GM19238 (cell line): ENCODE data around the gene CEBPG.

ENCODE experiments used
- DNase-seq: peaks from one replicate; pipeline ENCODE4 v3.0.0; 2011; ENCODE audit warnings: low spot score; ENCODE audit not compliant: insufficient read length

CEBPG gene

DNA sequence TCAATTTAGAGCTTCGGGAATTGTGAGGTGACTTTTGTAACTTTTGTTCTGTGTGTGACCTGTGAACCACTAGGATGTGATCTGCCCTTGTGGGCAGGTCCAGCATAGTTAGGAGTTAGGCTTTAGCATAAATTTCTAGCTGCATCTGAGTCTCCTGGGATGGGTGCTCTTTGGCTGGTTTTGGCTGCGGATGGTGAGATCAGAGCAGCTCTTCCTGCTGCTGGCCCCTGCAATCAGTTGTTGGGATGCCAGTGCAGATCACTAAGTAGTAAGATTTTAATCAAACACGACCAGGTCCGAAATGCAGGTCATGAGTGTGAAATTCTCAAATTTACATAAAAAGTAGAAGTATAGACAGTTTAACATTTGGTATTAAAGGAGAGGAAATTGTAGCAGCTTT lies 8.5 kb downstream of the CEBPG start:
- no peak for DNase-seq

- DNase-seq = no peak
Measured at GRCh38 chr19:33382982-33383381, 9.5 kb downstream of the CEBPG start.

GRCh38 chr19:33383720-33384292 lies 10.3 kb downstream of the CEBPG start:
- no peak for DNase-seq

DNA sequence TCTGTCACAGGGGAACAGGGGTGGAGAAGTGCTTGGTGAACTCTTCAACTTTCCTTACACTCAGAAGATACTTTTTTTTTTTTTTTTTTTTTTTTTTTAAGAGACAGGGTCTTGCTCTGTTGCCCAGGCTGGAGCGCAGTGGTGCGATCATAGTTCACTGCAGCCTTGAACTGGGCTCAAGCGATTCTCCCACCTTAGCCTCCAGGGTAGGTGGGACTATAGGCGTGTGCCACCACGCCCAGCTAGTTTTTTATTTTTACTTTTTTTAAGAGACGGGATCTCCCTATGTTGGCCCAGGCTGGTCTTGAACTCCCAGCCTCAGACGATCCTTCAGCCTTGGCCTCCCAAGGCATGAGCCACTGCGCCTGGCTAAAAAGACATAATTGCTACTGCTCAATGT lies 11.5 kb downstream of the CEBPG start:
- DNase-seq = no peak

GRCh38 chr19:33385956-33386355 lies 12.4 kb downstream of the CEBPG start:
- DNase-seq = no peak

GRCh38 chr19:33386361-33386858 lies 12.9 kb downstream of the CEBPG start:
- DNase-seq = no peak

- no peak for DNase-seq
Measured at GRCh38 chr19:33387351-33388230, 14.1 kb downstream of the CEBPG start.

DNA sequence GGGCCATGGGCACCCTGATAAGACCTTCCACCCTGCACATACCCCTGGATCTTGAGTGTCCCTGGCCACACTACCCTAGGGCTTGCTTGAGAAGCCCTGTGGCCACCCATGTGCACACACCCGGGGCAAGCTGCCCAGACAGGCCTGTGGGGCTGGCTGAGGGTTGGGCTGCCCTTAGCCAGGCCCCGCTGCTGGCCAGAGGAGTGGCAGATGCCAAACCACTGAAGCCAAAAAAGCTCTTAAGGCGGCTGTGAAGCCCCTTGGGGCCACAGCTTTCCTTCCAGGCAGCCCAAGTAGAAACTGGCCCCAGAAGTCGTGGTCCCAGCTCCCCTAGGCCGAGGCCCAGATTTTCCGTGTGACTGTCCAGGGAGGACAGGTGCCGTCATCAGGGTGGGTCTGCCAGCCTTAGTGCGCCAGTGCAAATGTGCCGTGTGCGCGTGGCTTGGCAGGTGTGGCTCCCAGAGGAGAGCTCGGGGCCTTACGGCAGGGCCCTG lies 14.8 kb downstream of the CEBPG start:
- DNase-seq = no peak

- DNase-seq = no peak
Measured at GRCh38 chr19:33388725-33389420, 15.4 kb downstream of the CEBPG start.

- DNase-seq = no peak
Measured at GRCh38 chr19:33389421-33390100, 16.1 kb downstream of the CEBPG start.

DNA sequence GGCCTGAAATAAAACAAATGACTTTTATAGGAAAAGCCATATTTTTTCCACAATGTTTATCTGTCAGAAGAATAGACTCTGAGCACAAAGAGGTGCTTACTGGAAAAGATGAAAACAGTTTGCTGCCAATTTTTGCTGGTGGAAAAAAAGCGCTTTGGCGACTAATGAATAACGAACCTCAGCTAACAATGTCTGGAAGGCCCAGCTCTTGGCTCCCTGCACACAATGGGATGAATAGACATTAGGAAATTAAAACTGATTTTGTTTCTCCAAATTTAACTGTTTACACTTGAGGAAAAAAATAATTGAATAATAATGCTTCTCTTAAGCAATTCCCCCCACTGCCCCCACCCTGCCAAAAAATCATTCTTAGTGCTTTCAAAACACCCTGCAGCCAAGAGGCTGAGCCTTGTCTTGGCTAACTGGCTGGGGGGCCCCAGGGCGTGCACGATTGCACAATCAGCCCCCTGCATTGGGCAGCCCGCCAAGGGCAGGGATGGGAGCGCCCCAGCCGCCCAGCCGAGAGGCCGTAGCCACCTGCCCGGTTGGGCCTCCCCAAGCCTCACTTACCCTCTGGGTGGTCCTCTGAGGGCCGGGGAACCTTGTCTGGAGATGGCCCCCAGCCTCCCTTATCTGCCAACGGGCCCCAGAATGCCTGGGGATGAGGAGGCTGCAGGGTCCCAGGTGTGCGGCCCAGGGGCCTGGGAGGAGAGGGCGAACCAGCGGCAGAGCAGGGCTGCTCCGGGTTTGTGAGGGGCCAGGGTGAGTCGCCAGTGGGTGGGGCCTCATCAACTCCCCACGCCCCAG lies 16.8 kb downstream of the CEBPG start:
- DNase-seq = no peak

- DNase-seq = no peak
Measured at GRCh38 chr19:33390908-33391630, 17.6 kb downstream of the CEBPG start.

DNA sequence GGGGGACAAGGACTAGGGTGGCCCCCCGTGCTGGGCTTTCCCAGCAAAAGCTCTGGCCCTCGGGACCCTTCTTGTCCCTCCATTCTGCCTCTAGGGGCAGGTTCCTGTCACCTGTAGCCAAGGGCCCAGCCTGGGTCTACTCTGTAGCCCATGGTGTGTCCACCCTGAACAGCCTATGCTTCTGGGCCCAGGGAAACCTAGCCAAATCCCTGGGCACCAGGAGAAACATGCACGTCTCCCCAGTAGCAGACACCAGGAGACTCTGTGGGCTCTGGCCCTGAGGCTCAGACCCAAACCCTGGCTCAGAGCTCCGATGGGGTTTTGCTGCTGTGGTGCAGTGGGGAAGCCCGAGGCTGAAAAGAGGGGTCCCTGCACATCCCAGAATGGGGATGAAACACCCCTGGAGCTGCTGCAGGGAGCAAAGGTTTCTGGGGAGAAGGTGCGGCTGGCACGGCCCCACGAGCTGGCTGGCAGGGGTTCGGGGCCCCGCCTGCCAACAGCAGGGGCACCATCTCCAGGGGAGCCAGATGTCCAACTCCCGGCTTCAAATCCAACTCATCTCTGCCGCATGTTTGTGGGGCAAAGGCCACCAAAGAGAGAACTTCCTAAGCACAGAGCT lies 18.2 kb downstream of the CEBPG start:
- no peak for DNase-seq

DNA sequence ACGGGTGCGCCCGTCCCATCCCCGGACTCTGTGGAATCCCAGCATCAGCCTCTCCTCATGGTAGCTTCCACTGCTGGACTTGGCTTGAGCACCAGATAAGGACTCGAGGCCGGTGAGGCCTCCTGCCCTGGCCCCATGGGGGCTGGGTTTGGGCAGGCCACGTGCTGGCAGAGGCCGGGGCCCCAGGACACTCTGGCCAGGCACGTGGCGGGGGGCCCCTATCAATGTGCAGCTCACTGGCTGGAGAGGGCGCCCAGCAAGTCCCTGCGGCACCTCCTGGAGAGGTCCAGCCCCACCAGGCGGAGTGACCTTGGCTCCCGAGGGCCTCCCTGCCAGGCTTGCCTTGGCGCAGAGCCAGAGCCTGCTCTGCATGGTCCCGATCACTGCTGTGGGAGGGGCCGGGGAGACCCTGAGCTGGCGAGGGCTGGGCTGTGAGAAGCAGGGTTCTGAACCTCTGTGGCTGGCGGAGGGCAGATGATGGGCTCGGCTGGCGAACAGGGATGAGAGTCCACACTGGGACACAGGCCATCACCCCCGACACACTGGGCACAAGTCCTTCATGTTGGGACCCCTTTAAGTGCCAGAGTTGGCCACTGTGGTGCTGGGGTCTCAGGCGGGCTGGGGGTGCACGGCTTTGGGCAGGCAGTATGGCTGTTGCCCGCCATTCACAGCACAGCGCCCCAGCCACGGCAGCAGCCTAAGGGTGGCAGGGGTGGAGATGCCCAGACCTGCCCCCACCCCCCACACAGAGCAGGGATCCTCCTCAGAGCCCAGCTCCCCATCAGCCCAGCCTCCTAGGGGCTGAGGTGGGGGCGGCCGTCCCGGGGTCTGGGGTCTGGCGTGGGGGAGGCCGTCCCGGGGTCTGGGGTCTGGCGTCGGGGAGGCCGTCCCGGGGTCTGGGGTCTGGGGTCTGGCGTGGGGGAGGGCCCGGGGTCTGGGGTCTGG lies 19.1 kb downstream of the CEBPG start:
- no peak for DNase-seq

DNA sequence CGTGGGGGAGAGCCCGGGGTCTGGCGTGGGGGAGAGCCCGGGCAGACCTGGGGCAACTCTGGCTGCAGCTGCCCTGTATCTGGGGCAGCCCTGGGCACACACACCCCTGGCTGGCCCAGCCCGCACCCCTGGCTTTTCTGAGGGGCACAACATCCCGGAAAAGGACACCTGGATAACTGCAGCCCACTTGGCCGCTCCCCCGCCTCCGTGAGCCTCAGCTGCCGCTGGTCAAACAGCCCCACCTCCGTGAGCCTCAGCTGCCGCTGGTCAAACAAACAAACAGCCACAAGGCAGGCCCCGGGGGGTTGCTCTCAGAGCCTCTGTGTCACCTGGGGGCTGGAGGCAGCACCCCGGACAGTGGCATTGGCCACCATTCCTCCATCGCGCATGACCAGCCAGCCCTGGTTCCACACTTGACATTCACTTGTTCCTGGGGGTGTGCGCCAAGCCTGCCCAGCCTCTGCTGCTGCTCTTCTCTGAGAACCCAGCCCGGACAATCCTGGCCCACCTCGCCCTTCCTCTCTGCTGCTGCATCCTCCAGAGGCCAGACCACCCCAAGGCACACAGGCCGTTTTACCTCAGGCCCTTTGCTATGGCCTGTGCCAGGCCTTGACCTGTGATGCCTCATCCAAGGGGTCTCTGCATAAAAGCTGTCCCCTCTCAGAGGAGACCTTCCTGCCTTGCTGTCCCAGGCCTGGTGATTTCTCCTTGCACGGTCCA lies 19.9 kb downstream of the CEBPG start:
- DNase-seq = no peak

DNA sequence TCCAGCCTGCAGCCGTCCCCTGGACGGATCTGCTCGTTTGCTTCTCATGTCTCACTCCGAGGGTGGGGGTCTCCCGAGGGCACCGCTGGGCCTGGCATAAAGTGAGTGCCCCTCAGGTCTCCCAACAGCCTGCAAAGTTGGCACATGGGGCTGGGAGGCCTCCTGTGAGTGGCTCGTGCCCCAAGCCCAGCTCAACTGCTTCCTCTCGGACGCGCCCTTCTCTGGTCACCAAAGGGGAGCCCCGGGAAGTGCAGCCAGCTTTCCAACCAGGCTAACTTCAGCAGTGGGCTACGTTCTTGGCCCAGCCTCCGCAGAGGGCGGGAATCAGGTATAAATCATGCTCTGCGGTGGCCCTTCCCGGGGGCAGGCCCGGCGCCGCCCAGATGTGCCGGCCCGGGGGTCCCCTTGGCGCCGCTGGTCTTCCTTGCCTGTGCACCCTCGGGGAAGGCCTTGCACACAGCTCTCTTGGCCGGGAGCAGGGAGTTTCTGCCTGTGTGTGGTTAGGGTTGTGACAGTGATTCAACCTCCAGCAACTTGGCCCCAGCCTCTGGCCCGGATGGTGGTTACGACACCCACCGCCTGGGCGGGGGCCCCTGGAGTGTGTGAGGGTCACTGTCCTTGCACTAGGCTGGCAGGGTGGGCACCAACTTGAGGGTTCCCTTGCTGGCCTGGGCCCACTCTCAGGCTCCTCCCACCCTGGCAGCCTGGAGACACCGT lies 20.7 kb downstream of the CEBPG start:
- DNase-seq = no peak
